Spleen (tissue), 11 donors: ENCODE measurements around the gene STMN3. TPM values are rescaled to one million over a fixed set of nuclear protein-coding genes. Genes with fewer than 3 reads are reported as not detected.

Experiments used
- DNase-seq: peaks from one replicate; pipeline ENCODE4 v3.0.0-alpha.2; 2020
- H3K27ac ChIP-seq, 8 donors: fragments of 200-600 bp; sonication (generic) in 7 of 8; 1 replicate in 4 of 8; 2 replicates in 4 of 8; pipeline versions ENCODE4 v1.5.0 to v1.8.0; 2016 to 2021; ENCODE audit warnings: inconsistent platforms in 4 of 8, mild to moderate bottlenecking in 4 of 8, moderate library complexity in 1 of 8
- H3K27me3 ChIP-seq, 7 donors: fragments of 200-600 bp; sonication (generic) in 6 of 7; replicated peaks in 1 of 7; 1 replicate in 4 of 7; 2 replicates in 3 of 7; pipeline versions ENCODE4 v1.5.0 to v1.8.0; 2016 to 2021; ENCODE audit warnings: inconsistent platforms in 3 of 7, mild to moderate bottlenecking in 1 of 7
- H3K36me3 ChIP-seq, 6 donors: fragments of 200-600 bp; sonication (generic) in 5 of 6; 1 replicate in 4 of 6; 2 replicates in 2 of 6; pipeline versions ENCODE4 v1.5.0 to v1.8.0; 2016 to 2021; ENCODE audit warnings: inconsistent platforms in 2 of 6
- H3K4me1 ChIP-seq, 6 donors: fragments of 200-600 bp; sonication (generic) in 5 of 6; 1 replicate in 3 of 6; 2 replicates in 3 of 6; pipeline versions ENCODE4 v1.5.0 to v1.8.0; 2016 to 2021; ENCODE audit warnings: inconsistent platforms in 3 of 6
- H3K4me3 ChIP-seq, 8 donors: fragments of 200-600 bp; sonication (generic) in 7 of 8; 1 replicate in 4 of 8; 2 replicates in 4 of 8; pipeline versions ENCODE4 v1.5.0 to v1.8.0; 2016 to 2021; ENCODE audit warnings: inconsistent platforms in 4 of 8, mild to moderate bottlenecking in 4 of 8, moderate library complexity in 2 of 8
- H3K9me3 ChIP-seq, 8 donors: fragments of 200-600 bp; sonication (generic) in 7 of 8; 1 replicate in 4 of 8; 2 replicates in 4 of 8; pipeline versions ENCODE4 v1.5.0 to v1.8.0; 2016 to 2021; ENCODE audit warnings: inconsistent platforms in 4 of 8
- CTCF ChIP-seq, 11 experiments: fragments of 200-600 bp in 7 of 11; fragments of 450-650 bp in 4 of 11; sonication (generic) in 4 of 11; IDR thresholded peaks in 8 of 11; conservative IDR thresholded peaks in 3 of 11; 1 replicate in 7 of 11; 2 replicates in 4 of 11; pipeline versions ENCODE4 v1.4.0 to v1.8.0; 2016 to 2021; ENCODE audit warnings: antibody characterized with exemption in 11 of 11, inconsistent platforms in 4 of 11, mild to moderate bottlenecking in 1 of 11
- POLR2A ChIP-seq, 3 donors: fragments of 450-650 bp; IDR thresholded peaks; one replicate each; pipeline ENCODE4 v1.5.1; 2017; ENCODE audit warnings: antibody characterized with exemption in 3 of 3, mild to moderate bottlenecking in 1 of 3
- POLR2AphosphoS5 ChIP-seq, 3 donors: sonication (generic); formaldehyde crosslinking; IDR thresholded peaks; one replicate each; pipeline ENCODE4 v1.5.1; 2017; ENCODE audit warnings: antibody characterized with exemption in 3 of 3
- WGBS, 5 donors: extraction: QIAGEN DNeasy Blood & Tissue Kit in 3 of 5; methylation state at CpG; one replicate each; pipeline versions ENCODE4 v1.1.5 to v1.1.7; 2013 to 2018; 5-methylcytosine and 5-hydroxymethylcytosine counted together
- intact Hi-C: fragments of 100-400 bp; cut with DNase I; formaldehyde crosslinking; loops from one replicate; pipeline ENCODE4 v1.15.0; 2023; ENCODE audit warnings: low total_unique reads
- polyA plus RNA-seq, 3 donors: library from polyadenylated mRNA; stranded (reverse); fragments of 200-250 nt; gene quantifications; one replicate each; pipeline ENCODE4 v1.2.1, GENCODE V29; 2013
- small RNA-seq, 4 donors: library from RNA; depleted of rRNA; stranded (forward); fragments of <200 nt; gene quantifications; one replicate each; pipeline ENCODE3, GENCODE V24; 2016
- total RNA-seq, 7 donors: library from RNA; depleted of rRNA in 3 of 7; stranded (reverse); fragments of >200 nt in 3 of 7; fragmentation: NEBNext Ultra II Directional in 4 of 7; extraction: Animal tissue kit (Norgen Biotek cat#: 25700) in 4 of 7; gene quantifications; one replicate each; pipeline versions ENCODE4 v1.1.0 to v1.2.1, GENCODE V29; 2016 to 2021
- donor health status: healthy with polysubstance abuse.
- donor health status: DM: no; HTN: no; CAD: no; lungs with moderate emphysema.
- donor health status: DM: no; HTN: no; CAD: no.
- donor health status: Bipolar disorder and iron deficiency.
- donor health status: healthy.
- donor health status: DM: no; HTN: no; CAD: no.
- donor health status: DM: yes; HTN: yes; CAD: no.

STMN3 gene
- total and polyA plus RNA-seq, 10 donors = 16.1 to 57.0 (median 32.3) TPM

GRCh38 chr20:63591786-63592355 is 61.4 kb downstream of the STMN3 start:
- intact Hi-C loops = no loop called here
- Histone ChIP-seq H3K27ac (no peak overlapping the region), H3K27me3 (no peaks in the 10 kb centered on the region), H3K4me1 (peaks cover 0 to 20% (median 11%) of the 10 kb centered on the region in 6 donors), H3K36me3 (peaks cover 0 to 99% (median 77%) of the 10 kb centered on the region in 6 donors), H3K4me3 (no peak overlapping the region), H3K9me3 (no peaks in the 10 kb centered on the region)
- no peak for TF ChIP-seq POLR2AphosphoS5 (IDR thresholded peaks at IDR 0.05)
- no peak for TF ChIP-seq CTCF (IDR thresholded peaks at IDR 0.05 in 8 of 11, conservative IDR thresholded peaks at IDR 0.05 in 3 of 11)
- no peak for TF ChIP-seq POLR2A (IDR thresholded peaks at IDR 0.05)
- DNase-seq = no peak
- WGBS, 5 donors = 93 to 98% (median 95%) methylated on average over 23 to 28 of the region's 28 CpGs

- peaks cover 0 to 96% (median 70%) of the 10 kb centered on the region in 6 donors for H3K36me3 ChIP-seq
- WGBS, 5 donors = 85 to 97% (median 95%) methylated on average over 4 of the region's 4 CpGs
- no peak overlapping the region for H3K27ac ChIP-seq
- H3K4me1 ChIP-seq = peaks cover 0 to 24% (median 11%) of the 10 kb centered on the region in 6 donors
- H3K27me3 ChIP-seq = no peaks in the 10 kb centered on the region
- DNase-seq = no peak
- intact Hi-C loops = no loop called here
- H3K9me3 ChIP-seq = no peaks in the 10 kb centered on the region
- TF ChIP-seq CTCF (IDR thresholded peaks at IDR 0.05 in 8 of 11, conservative IDR thresholded peaks at IDR 0.05 in 3 of 11) (no peak), POLR2AphosphoS5 (IDR thresholded peaks at IDR 0.05) (no peak), POLR2A (IDR thresholded peaks at IDR 0.05) (no peak)
- H3K4me3 ChIP-seq = no peak overlapping the region
These were observed 62.1 kb downstream of the STMN3 start for GRCh38 chr20:63591147-63591533.

DNA sequence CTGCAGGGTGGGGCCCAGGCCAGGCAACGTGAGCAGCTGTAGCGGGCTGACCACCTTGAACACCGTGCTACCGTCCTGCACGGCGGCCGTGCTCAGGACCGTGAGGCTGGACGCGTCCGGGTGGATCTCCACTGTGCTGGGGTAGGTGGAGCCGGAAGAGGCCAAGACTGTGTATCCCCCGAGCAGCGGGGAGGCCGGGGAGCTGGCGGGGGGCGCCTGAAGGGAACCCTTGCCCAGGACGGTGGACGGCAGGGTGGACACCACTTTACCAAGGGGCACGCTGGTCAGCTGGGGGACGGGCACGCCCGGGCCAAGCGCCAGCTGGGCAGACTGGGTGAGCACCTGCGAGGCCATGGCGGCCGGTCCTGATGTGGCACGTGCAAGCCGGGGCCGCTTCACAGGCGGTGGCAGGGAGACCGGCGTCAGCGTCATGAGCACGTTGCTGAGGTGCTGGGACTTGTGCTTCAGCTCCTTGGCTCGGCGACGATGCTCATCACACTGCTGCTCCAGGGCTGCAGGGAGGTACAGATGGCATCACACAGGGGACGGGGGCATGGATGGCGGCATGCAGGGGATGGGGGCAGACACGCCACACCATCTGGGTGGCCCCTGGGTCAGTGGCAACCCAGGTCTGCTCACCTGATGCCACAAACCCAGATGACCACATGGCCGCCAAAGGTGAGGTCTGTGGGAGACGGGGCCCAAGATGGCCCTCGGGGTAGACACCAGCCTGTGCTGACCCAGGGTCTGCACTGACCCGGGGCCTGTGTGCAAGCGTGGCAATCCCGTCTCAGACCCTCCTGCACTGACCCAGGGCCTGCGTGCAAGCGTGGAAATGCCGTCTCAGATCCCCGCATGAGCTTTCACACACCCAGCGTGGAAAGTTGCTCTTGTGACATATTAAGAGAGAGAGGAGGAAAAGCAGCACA is 62.7 kb downstream of the STMN3 start:
- no peaks in the 10 kb centered on the region for H3K9me3 ChIP-seq
- intact Hi-C loops = no loop called here
- peaks cover 0 to 89% (median 63%) of the 10 kb centered on the region in 6 donors for H3K36me3 ChIP-seq
- no peak for DNase-seq
- H3K27ac ChIP-seq = no peak overlapping the region
- peaks cover 0 to 30% (median 12%) of the 10 kb centered on the region in 6 donors for H3K4me1 ChIP-seq
- H3K4me3 ChIP-seq = no peak overlapping the region
- TF ChIP-seq POLR2AphosphoS5 (IDR thresholded peaks at IDR 0.05) = peak in 1 of 3 donors; percentile 30
- no peak for TF ChIP-seq POLR2A (IDR thresholded peaks at IDR 0.05)
- no peak for TF ChIP-seq CTCF (IDR thresholded peaks at IDR 0.05 in 8 of 11, conservative IDR thresholded peaks at IDR 0.05 in 3 of 11)
- 93 to 96% (median 95%) methylated on average over 34 to 52 of the region's 52 CpGs for whole genome bisulfite sequencing, 5 donors
- no peaks in the 10 kb centered on the region for H3K27me3 ChIP-seq

Small RNAs within 50 kb of the gene (small RNA-seq; reads per million reads assigned to genes)
- gene TNFRSF6B = 0 reads per million in 4 donors

Other genes with a start within 250 kb of the STMN3 start
- 1 to 10 TPM in 2 of 7 donors, under 1 TPM in 3, not detected in 2; 0.26 to 3.5 (median 0.65) TPM for gene KCNQ2, start 180.8 kb downstream of the STMN3 start, total RNA-seq
- under 1 TPM; 0.13 to 0.39 (median 0.39) TPM for gene KCNQ2, start 180.8 kb downstream of the STMN3 start, polyA plus RNA-seq
- gene EEF1A2, start 154.3 kb downstream of the STMN3 start, total RNA-seq = 1 to 10 TPM in 3 of 7 donors, under 1 TPM in 4; 0.39 to 1.4 (median 0.54) TPM
- under 1 TPM; 0.48 to 0.57 (median 0.53) TPM for gene EEF1A2, start 154.3 kb downstream of the STMN3 start, polyA plus RNA-seq
- gene PPDPF, start 132.7 kb downstream of the STMN3 start, total RNA-seq = 100 to 1,000 TPM in 4 of 7 donors, 10 to 100 TPM in 3; 68.8 to 167 (median 105) TPM
- 100 to 1,000 TPM; 123 to 275 (median 186) TPM for gene PPDPF, start 132.7 kb downstream of the STMN3 start, polyA plus RNA-seq
- gene PTK6, start 116.0 kb downstream of the STMN3 start, total RNA-seq = 1 to 10 TPM in 1 of 7 donors, under 1 TPM in 6; 0.20 to 1.0 (median 0.77) TPM
- under 1 TPM; 0.55 to 0.72 (median 0.64) TPM for gene PTK6, start 116.0 kb downstream of the STMN3 start, polyA plus RNA-seq
- gene SRMS, start 105.7 kb downstream of the STMN3 start, total RNA-seq = 1 to 10 TPM in 4 of 7 donors, under 1 TPM in 1, not detected in 2; 0.46 to 1.5 (median 1.2) TPM
- under 1 TPM; 0.07 to 0.19 (median 0.12) TPM for gene SRMS, start 105.7 kb downstream of the STMN3 start, polyA plus RNA-seq
- gene FNDC11, start 99.3 kb downstream of the STMN3 start, total RNA-seq = 1 to 10 TPM in 4 of 7 donors, under 1 TPM in 3; 0.33 to 2.0 (median 1.0) TPM
- 1 to 10 TPM in 1 of 3 donors, under 1 TPM in 2; 0.91 to 1.8 (median 0.98) TPM for gene FNDC11, start 99.3 kb downstream of the STMN3 start, polyA plus RNA-seq
- gene HELZ2, start 79.2 kb downstream of the STMN3 start, total RNA-seq = 100 to 1,000 TPM in 1 of 7 donors, 10 to 100 TPM in 6; 56.5 to 120 (median 66.0) TPM
- 10 to 100 TPM in 1 of 3 donors, 1 to 10 TPM in 2; 4.3 to 21.2 (median 5.7) TPM for gene HELZ2, start 79.2 kb downstream of the STMN3 start, polyA plus RNA-seq
- 10 to 100 TPM; 11.1 to 15.0 (median 13.9) TPM for gene GMEB2, start 26.3 kb downstream of the STMN3 start, total RNA-seq
- gene GMEB2, start 26.3 kb downstream of the STMN3 start, polyA plus RNA-seq = 10 to 100 TPM in 2 of 3 donors, 1 to 10 TPM in 1; 8.6 to 12.9 (median 10.4) TPM
- gene RTEL1, start 4.9 kb upstream of the STMN3 start, total RNA-seq = 10 to 100 TPM; 36.4 to 49.8 (median 43.2) TPM
- 10 to 100 TPM in 2 of 3 donors, 1 to 10 TPM in 1; 7.3 to 23.1 (median 19.1) TPM for gene RTEL1, start 4.9 kb upstream of the STMN3 start, polyA plus RNA-seq
- 100 to 1,000 TPM in 1 of 7 donors, 10 to 100 TPM in 5, 1 to 10 TPM in 1; 8.9 to 104 (median 41.0) TPM for gene TNFRSF6B, start 43.2 kb upstream of the STMN3 start, total RNA-seq
- 10 to 100 TPM; 12.3 to 28.1 (median 23.8) TPM for gene TNFRSF6B, start 43.2 kb upstream of the STMN3 start, polyA plus RNA-seq
- gene ARFRP1, start 54.6 kb upstream of the STMN3 start, total RNA-seq = 10 to 100 TPM; 36.7 to 84.2 (median 60.8) TPM
- 100 to 1,000 TPM in 1 of 3 donors, 10 to 100 TPM in 2; 64.5 to 118 (median 83.8) TPM for gene ARFRP1, start 54.6 kb upstream of the STMN3 start, polyA plus RNA-seq
- 10 to 100 TPM; 23.6 to 45.7 (median 38.1) TPM for gene ZGPAT, start 54.6 kb upstream of the STMN3 start, total RNA-seq
- 10 to 100 TPM; 27.6 to 72.8 (median 50.0) TPM for gene ZGPAT, start 54.6 kb upstream of the STMN3 start, polyA plus RNA-seq
- 10 to 100 TPM; 24.0 to 93.4 (median 39.0) TPM for gene LIME1, start 83.2 kb upstream of the STMN3 start, total RNA-seq
- 10 to 100 TPM; 56.2 to 96.6 (median 80.4) TPM for gene LIME1, start 83.2 kb upstream of the STMN3 start, polyA plus RNA-seq
- gene SLC2A4RG, start 86.4 kb upstream of the STMN3 start, total RNA-seq = 100 to 1,000 TPM in 1 of 7 donors, 10 to 100 TPM in 6; 39.9 to 107 (median 64.8) TPM
- gene SLC2A4RG, start 86.4 kb upstream of the STMN3 start, polyA plus RNA-seq = 10 to 100 TPM; 27.5 to 44.0 (median 34.3) TPM
- 10 to 100 TPM; 27.6 to 76.5 (median 35.9) TPM for gene ZBTB46, start 177.8 kb upstream of the STMN3 start, total RNA-seq
- gene ZBTB46, start 177.8 kb upstream of the STMN3 start, polyA plus RNA-seq = 10 to 100 TPM in 1 of 3 donors, 1 to 10 TPM in 2; 3.6 to 14.7 (median 4.7) TPM
- gene ABHD16B, start 208.1 kb upstream of the STMN3 start, total RNA-seq = not detected
- under 1 TPM; 0.49 to 0.86 (median 0.57) TPM for gene ABHD16B, start 208.1 kb upstream of the STMN3 start, polyA plus RNA-seq
- 100 to 1,000 TPM in 1 of 7 donors, 10 to 100 TPM in 6; 66.3 to 102 (median 92.1) TPM for gene TPD52L2, start 211.8 kb upstream of the STMN3 start, total RNA-seq
- 10 to 100 TPM; 60.2 to 94.6 (median 63.5) TPM for gene TPD52L2, start 211.8 kb upstream of the STMN3 start, polyA plus RNA-seq
- gene DNAJC5, start 241.7 kb upstream of the STMN3 start, total RNA-seq = 10 to 100 TPM; 47.5 to 83.1 (median 65.4) TPM
- 10 to 100 TPM; 12.7 to 32.3 (median 15.2) TPM for gene DNAJC5, start 241.7 kb upstream of the STMN3 start, polyA plus RNA-seq